Tibial nerve (tissue), 4 donors: ENCODE results near the gene DCAF17.

ENCODE experiments used
- EP300 ChIP-seq, 2 donors: sonication (generic); formaldehyde crosslinking; IDR thresholded peaks; one replicate each; pipeline ENCODE4 v1.6.1; 2017; ENCODE audit warnings: antibody characterized with exemption in 2 of 2, mild to moderate bottlenecking in 1 of 2
- POLR2A ChIP-seq, 2 donors: fragments of 450-650 bp; IDR thresholded peaks; one replicate each; pipeline ENCODE4 v1.6.1; 2017; ENCODE audit warnings: antibody characterized with exemption in 2 of 2, mild to moderate bottlenecking in 2 of 2, moderate library complexity in 2 of 2
- TF ChIP-seq, protein P1 (sequence below), 5 experiments: fragments of 200-600 bp in 3 of 5; fragments of 450-650 bp in 2 of 5; sonication (generic) in 3 of 5; IDR thresholded peaks; one replicate each; pipeline ENCODE4 v1.5.1; 2016 to 2019; ENCODE audit warnings: antibody characterized with exemption in 5 of 5, mild to moderate bottlenecking in 3 of 5, moderate library complexity in 2 of 5

DNA sequence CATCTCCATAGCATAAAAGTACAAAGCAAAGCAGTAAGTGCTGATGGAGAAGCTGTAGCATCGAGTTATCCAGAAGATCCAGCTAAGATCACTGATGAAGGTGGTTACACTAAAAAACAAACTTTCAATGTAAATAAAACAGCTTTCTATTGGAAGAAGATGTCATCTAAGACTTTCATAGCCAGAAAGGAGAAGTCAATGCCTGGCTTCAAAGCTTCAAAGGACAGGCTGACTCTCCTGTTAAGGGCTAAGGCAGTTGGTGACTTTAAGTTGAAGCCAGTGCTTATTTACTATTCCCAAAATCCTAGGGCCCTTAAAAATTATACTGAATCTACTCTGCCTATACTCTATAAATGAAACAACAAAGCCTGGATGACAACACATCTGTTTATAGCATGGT is 44.2 kb upstream of the DCAF17 start:
- TF ChIP-seq POLR2A (IDR thresholded peaks at IDR 0.05) (no peak), EP300 (IDR thresholded peaks at IDR 0.05) (no peak)
- TF ChIP-seq, protein P1, sequence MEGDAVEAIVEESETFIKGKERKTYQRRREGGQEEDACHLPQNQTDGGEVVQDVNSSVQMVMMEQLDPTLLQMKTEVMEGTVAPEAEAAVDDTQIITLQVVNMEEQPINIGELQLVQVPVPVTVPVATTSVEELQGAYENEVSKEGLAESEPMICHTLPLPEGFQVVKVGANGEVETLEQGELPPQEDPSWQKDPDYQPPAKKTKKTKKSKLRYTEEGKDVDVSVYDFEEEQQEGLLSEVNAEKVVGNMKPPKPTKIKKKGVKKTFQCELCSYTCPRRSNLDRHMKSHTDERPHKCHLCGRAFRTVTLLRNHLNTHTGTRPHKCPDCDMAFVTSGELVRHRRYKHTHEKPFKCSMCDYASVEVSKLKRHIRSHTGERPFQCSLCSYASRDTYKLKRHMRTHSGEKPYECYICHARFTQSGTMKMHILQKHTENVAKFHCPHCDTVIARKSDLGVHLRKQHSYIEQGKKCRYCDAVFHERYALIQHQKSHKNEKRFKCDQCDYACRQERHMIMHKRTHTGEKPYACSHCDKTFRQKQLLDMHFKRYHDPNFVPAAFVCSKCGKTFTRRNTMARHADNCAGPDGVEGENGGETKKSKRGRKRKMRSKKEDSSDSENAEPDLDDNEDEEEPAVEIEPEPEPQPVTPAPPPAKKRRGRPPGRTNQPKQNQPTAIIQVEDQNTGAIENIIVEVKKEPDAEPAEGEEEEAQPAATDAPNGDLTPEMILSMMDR (IDR thresholded peaks at IDR 0.05) = no peak
